Measurements from ENCODE around the gene PNPLA6. TPM values are rescaled to one million over a fixed set of nuclear protein-coding genes. Genes with fewer than 3 reads are reported as not detected.
A peak's percentile ranks its signal among the peaks of the same experiment; 100 is the strongest.

Gene PNPLA6
- total RNA-seq, 2 experiments from 2014 or later: 79.2 to 90.3 TPM

DNA sequence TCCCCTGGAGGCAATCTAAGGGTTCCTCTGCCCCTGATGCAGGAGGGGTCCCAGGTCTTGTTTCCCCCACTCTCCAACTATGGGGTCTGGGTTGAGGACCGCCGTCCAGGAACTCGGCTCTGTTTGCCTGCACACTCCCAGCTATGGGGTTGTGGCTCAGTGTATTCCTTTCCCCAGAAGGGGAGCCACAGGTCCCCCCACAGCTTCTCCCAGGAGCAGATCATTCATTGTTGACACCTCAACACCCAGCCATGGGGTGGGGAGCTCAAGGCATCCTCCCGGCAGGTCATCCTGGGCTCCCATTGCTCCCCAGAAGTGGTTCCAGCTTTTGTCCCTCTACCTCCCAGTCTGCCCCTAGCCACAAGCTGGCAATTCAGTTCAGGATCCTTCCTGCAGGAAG lies 18.6 kb upstream of the PNPLA6 start:
- no peak for TF ChIP-seq CTCF (IDR thresholded peaks at IDR 0.05)
- Mint-ChIP-seq H3K9me3 (no peaks in the 10 kb centered on the region), H3K36me3 (ENCODE audit: low read depth) (no peaks in the 10 kb centered on the region), H3K4me1 (ENCODE audit: low read depth) (peaks cover 10% of the 10 kb centered on the region), H3K27ac (peak overlapping the region; percentile 63), H3K4me3 (peak overlapping the region; percentile 70), H3K27me3 (peaks cover 9% of the 10 kb centered on the region)
- ChIA-PET CTCF (interaction anchor here (1.0 kb wide), 1 partner anchor 90 kb away, joined by 3 read pairs; no protein-coding TSS in a partner anchor), POLR2A (interaction anchor here (0.6 to 0.8 kb wide), 3 partner anchors 12 to 392 kb away, joined by 3 read pairs; no protein-coding TSS in a partner anchor)
- intact Hi-C loops (cut with micrococcal nuclease): no loop called here
- ATAC-seq (no peak), DNase-seq (no peak)

DNA sequence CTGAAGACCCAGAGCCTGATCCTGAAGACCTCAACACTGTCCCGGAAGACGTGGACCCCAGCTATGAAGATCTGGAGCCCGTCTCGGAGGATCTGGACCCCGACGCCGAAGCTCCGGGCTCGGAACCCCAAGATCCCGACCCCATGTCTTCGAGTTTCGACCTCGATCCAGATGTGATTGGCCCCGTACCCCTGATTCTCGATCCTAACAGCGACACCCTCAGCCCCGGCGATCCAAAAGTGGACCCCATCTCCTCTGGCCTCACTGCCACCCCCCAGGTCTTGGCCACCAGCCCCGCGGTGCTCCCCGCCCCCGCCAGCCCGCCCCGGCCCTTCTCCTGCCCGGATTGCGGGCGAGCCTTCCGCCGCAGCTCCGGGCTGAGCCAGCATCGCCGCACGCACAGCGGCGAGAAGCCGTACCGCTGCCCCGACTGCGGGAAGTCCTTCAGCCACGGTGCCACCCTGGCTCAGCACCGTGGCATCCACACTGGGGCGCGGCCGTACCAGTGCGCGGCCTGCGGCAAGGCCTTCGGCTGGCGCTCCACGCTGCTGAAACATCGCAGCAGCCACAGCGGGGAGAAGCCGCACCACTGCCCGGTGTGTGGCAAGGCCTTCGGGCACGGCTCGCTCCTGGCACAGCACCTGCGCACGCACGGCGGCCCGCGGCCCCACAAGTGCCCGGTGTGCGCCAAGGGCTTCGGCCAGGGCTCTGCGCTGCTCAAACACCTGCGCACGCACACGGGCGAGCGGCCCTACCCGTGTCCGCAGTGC lies 16.0 kb upstream of the PNPLA6 start:
- Mint-ChIP-seq H3K36me3 (ENCODE audit: low read depth) (no peaks in the 10 kb centered on the region), H3K9me3 (no peaks in the 10 kb centered on the region), H3K27me3 (peaks cover 6% of the 10 kb centered on the region), H3K4me1 (ENCODE audit: low read depth) (peaks cover 13% of the 10 kb centered on the region), H3K27ac (no peak overlapping the region), H3K4me3 (no peak overlapping the region)
- ChIA-PET POLR2A (interaction anchor here (1.2 to 1.8 kb wide), 2 partner anchors 12 to 15 kb away, joined by 3 to 7 read pairs; partner anchors contain the start of gene PNPLA6), CTCF (no interaction called here)
- intact Hi-C loops (cut with micrococcal nuclease): no loop called here
- TF ChIP-seq CTCF (IDR thresholded peaks at IDR 0.05): no peak
- DNase-seq (no peak), ATAC-seq (no peak)

DNA sequence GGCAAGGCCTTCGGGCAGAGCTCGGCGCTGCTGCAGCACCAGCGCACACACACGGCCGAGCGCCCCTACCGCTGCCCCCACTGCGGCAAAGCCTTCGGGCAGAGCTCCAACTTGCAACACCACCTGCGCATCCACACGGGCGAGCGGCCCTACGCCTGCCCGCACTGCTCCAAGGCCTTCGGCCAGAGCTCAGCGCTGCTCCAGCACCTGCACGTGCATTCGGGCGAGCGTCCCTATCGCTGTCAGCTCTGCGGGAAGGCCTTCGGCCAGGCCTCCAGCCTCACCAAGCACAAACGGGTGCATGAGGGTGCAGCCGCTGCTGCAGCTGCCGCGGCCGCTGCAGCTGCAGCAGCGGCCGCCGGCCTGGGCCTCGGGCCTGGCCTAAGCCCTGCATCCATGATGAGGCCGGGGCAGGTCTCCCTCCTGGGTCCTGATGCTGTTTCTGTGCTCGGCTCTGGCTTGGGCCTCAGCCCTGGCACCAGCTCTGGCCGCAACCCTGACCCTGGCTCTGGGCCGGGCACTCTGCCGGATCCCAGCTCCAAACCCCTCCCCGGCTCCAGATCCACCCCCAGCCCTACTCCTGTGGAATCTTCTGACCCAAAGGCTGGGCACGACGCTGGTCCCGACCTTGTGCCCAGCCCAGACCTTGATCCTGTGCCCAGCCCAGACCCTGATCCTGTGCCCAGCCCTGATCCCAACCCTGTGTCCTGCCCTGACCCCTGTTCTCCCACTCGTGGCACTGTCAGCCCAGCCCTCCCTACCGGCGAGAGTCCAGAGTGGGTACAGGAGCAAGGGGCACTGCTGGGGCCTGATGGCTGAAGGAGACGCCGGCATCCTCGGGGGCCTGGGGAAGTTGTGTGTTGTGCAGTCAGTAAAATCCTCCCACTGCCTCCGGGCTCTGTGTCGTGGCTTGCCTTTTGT lies 15.1 kb upstream of the PNPLA6 start:
- intact Hi-C loops (cut with micrococcal nuclease): no loop called here

GRCh38 chr19:7521551-7522071 lies 13.9 kb upstream of the PNPLA6 start:
- Mint-ChIP-seq H3K27ac (peak overlapping the region; percentile 77), H3K27me3 (no peaks in the 10 kb centered on the region), H3K36me3 (ENCODE audit: low read depth) (no peaks in the 10 kb centered on the region), H3K4me3 (peak overlapping the region; percentile 72), H3K4me1 (ENCODE audit: low read depth) (peaks cover 8% of the 10 kb centered on the region), H3K9me3 (no peaks in the 10 kb centered on the region)
- DNase-seq (no peak), ATAC-seq (no peak)
- POLR2A ChIA-PET: interaction anchor here (0.9 to 3.7 kb wide), 7 partner anchors 9 to 106 kb away, joined by 3 to 44 read pairs (median 3); partner anchors contain the start of gene PNPLA6
- CTCF ChIA-PET: interaction anchor here (3.5 kb wide), 1 partner anchor 47 kb away, joined by 16 read pairs; no protein-coding TSS in a partner anchor
- no peak for TF ChIP-seq CTCF (IDR thresholded peaks at IDR 0.05)
- intact Hi-C loops (cut with micrococcal nuclease): no loop called here

More for the DNA sequence above, 15.1 kb upstream of the PNPLA6 start:
- H3K4me3 Mint-ChIP-seq: no peak overlapping the region
- no peaks in the 10 kb centered on the region for H3K36me3 Mint-ChIP-seq (ENCODE audit: low read depth)
- ATAC-seq (no peak), DNase-seq (no peak)
- no peak overlapping the region for H3K27ac Mint-ChIP-seq
- H3K9me3 Mint-ChIP-seq: no peaks in the 10 kb centered on the region
- ChIA-PET POLR2A (interaction anchor here (1.2 to 1.8 kb wide), 2 partner anchors 13 to 15 kb away, joined by 3 to 7 read pairs; partner anchors contain the start of gene PNPLA6), CTCF (interaction anchor here (3.5 kb wide), 1 partner anchor 48 kb away, joined by 16 read pairs; no protein-coding TSS in a partner anchor)
- H3K4me1 Mint-ChIP-seq (ENCODE audit: low read depth): peaks cover 13% of the 10 kb centered on the region
- peaks cover 3% of the 10 kb centered on the region for H3K27me3 Mint-ChIP-seq
- no peak for TF ChIP-seq CTCF (IDR thresholded peaks at IDR 0.05)

All from activated CD8-positive, alpha-beta T cell treated with anti-CD3 and anti-CD28 coated beads for 36 hours (primary cell).